Lower leg skin (tissue), 4 donors: ENCODE results near the gene CCDC14. TPM values are rescaled to one million over a fixed set of nuclear protein-coding genes. Genes with fewer than 3 reads are reported as not detected.
"Not testable (repeated sequence)": the region's sequence is repeated elsewhere in the genome, so short reads cannot be mapped to it uniquely, and the experiment has no call there.

Experiments used
- DNase-seq, 2 donors: peaks; one replicate each; pipeline ENCODE4 v3.0.0-alpha.2; 2019; ENCODE audit warnings: low spot score in 2 of 2
- H3K4me3 ChIP-seq: fragments of 200-600 bp; sonication (generic); 2 replicates; pipeline ENCODE4 v1.5.1; 2017; ENCODE audit warnings: mild to moderate bottlenecking, low read depth; ENCODE audit not compliant: poor library complexity, severe bottlenecking
- CTCF ChIP-seq, 3 donors: fragments of 450-650 bp; IDR thresholded peaks; one replicate each; pipeline ENCODE4 v1.5.1; 2016; ENCODE audit warnings: antibody characterized with exemption in 3 of 3, mild to moderate bottlenecking in 3 of 3, moderate library complexity in 2 of 3
- POLR2A ChIP-seq, 2 donors: fragments of 450-650 bp; IDR thresholded peaks; one replicate each; pipeline ENCODE4 v1.6.1; 2016 to 2017; ENCODE audit warnings: antibody characterized with exemption in 2 of 2, mild to moderate bottlenecking in 1 of 2, moderate library complexity in 1 of 2
- WGBS, 2 donors: methylation state at CpG; one replicate each; pipeline ENCODE4 v1.1.5; 2018; 5-methylcytosine and 5-hydroxymethylcytosine counted together
- intact Hi-C: fragments of 100-400 bp; cut with DNase I; formaldehyde crosslinking; loops from one replicate; pipeline ENCODE4 v1.15.0; 2023; ENCODE audit warnings: low total_unique reads
- total RNA-seq, 4 donors: library from RNA; depleted of rRNA; stranded (reverse); fragments of >200 nt; gene quantifications; one replicate each; pipeline ENCODE4 v1.1.0, GENCODE V29; 2016

CCDC14 gene
- total RNA-seq, 4 donors from 2014 or later = 9.8 to 20.1 (median 12.9) TPM

DNA sequence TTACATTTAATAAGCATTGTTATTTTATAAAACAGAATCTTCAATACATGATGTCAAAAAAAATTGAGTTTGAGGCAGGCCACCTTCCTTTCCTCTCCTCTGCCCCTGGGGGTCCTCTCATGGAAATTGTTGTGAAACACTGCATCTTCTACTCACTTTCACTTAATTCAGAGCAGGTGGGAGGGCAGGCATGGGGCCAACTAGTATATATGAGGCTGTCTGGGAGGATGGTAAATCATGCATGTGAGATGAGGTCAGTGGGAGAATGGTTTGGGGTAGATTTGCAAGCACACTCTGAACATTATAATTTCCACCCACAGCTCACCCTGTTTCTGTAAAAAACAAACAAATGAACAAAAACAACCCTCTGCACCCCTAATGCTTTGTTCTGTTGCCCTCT, 10.4 kb upstream of the CCDC14 start:
- TF ChIP-seq POLR2A (IDR thresholded peaks at IDR 0.05) (no peak), CTCF (IDR thresholded peaks at IDR 0.05) (no peak)
- DNase-seq = no peak
- H3K4me3 ChIP-seq = no peak overlapping the region
- intact Hi-C loops = no loop called here

DNA sequence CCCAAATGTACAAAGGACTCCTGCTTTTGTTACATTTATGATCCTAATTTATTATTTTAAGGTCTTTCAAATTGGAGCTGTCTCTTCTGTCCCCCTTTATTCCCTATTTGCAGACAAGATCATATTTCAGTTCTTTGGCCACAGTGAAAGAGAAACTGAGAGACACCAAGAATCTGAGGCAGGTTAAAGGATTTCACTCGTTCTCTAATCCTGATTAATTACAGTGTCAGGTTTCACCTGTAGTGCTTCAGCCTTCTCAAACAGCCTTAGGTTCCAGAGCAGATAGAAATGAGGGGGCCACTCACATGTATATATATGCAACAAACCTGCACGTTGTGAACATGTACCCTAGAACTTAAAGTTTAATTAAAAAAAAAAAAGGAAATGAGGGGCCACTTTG, 6.2 kb upstream of the CCDC14 start:
- WGBS, 2 donors = 21 to 35% methylated on average over 2 of the region's 2 CpGs
- DNase-seq, H3K4me3 ChIP-seq, intact Hi-C loops: not testable (repeated sequence)

GRCh38 chr3:123966799-123967198, 5.8 kb upstream of the CCDC14 start:
- intact Hi-C loops = not testable (repeated sequence)

GRCh38 chr3:123964793-123965192, 3.8 kb upstream of the CCDC14 start:
- DNase-seq, intact Hi-C loops, H3K4me3 ChIP-seq: not testable (repeated sequence)
- 83 to 90% methylated on average over 1 of the region's 1 CpG for WGBS, 2 donors

More at GRCh38 chr3:123966799-123967198, 5.8 kb upstream of the CCDC14 start:
- not testable (repeated sequence) for DNase-seq, H3K4me3 ChIP-seq
- 33 to 44% methylated on average over 1 of the region's 1 CpG for WGBS, 2 donors

DNA sequence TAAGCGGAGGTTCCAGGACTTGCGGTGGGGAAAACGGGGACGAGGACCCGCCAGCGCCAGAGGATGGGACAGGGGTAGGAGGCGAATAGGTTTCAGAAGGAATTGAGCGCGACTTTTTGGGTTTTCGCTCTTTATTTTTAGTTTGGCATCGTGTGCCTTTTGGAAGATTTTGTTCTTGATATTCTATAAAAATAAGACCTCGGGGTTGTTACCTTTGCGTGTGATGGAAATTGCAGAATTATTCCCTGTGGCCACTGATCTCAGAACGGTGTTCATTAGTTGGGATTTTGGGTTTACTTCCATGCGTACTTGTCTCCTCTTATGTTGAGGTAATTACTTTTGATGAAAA, 453 bp upstream of the CCDC14 start:
- H3K4me3 ChIP-seq = peak overlapping the region; percentile 73
- DNase-seq = no peak
- WGBS, 2 donors = 2 to 4% methylated on average over 15 of the region's 15 CpGs
- TF ChIP-seq CTCF (IDR thresholded peaks at IDR 0.05) = no peak
- no peak for TF ChIP-seq POLR2A (IDR thresholded peaks at IDR 0.05)
- intact Hi-C loops = no loop called here

DNA sequence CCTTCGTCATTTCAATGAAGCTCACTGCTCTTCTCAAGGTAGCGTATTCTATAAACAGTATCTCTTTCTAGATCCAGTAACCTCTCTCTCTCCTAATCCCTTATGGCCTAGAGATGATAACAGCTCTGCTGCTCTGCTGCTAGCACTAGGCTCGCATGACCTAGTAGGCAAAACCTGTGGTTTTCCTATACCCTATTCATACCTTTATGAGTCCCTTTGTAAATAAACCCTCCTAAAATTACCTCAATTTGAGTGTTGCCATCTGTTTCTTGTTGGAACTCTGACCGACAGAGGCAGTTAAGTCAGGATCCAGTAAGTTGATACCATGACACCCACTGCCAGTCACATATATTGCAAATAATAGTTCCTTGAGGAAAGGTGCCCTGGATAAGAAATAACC, 7.3 kb downstream of the CCDC14 start:
- 97 to 98% methylated on average over 4 of the region's 4 CpGs for WGBS, 2 donors
- no peak overlapping the region for H3K4me3 ChIP-seq
- TF ChIP-seq CTCF (IDR thresholded peaks at IDR 0.05) (no peak), POLR2A (IDR thresholded peaks at IDR 0.05) (no peak)
- intact Hi-C loops = no loop called here
- DNase-seq = no peak

GRCh38 chr3:123952844-123953520, 8.0 kb downstream of the CCDC14 start:
- DNase-seq = no peak
- intact Hi-C loops = no loop called here
- no peak overlapping the region for H3K4me3 ChIP-seq
- no peak for TF ChIP-seq CTCF (IDR thresholded peaks at IDR 0.05)
- no peak for TF ChIP-seq POLR2A (IDR thresholded peaks at IDR 0.05)
- 84 to 95% methylated on average over 3 to 4 of the region's 4 CpGs for WGBS, 2 donors
